Ovary (tissue), 9 donors: ENCODE measurements around the gene TMEM131. TPM values are rescaled to one million over a fixed set of nuclear protein-coding genes. Genes with fewer than 3 reads are reported as not detected.

Source experiments
- DNase-seq, 5 donors: peaks; one replicate each; pipeline ENCODE4 v3.0.0-alpha.2; 2019 to 2020
- H3K27ac ChIP-seq, 2 donors: fragments of 200-600 bp; one replicate each; pipeline versions ENCODE4 v1.5.1 to v1.8.0; 2019 to 2022
- H3K27me3 ChIP-seq: fragments of 200-600 bp; one replicate; pipeline ENCODE4 v1.8.0; 2022
- H3K36me3 ChIP-seq: fragments of 200-600 bp; sonication (generic); one replicate; pipeline ENCODE4 v1.5.1; 2019
- H3K4me1 ChIP-seq: one replicate; pipeline ENCODE4 v1.8.1; 2013; ENCODE audit warnings: mild to moderate bottlenecking, moderate library complexity; ENCODE audit not compliant: insufficient read depth
- H3K4me3 ChIP-seq: fragments of 200-600 bp; sonication (generic); one replicate; pipeline ENCODE4 v1.5.1; 2017
- H3K9me3 ChIP-seq, 2 donors: fragments of 200-600 bp in 1 of 2; sonication (generic) in 1 of 2; one replicate each; pipeline versions ENCODE4 v1.5.1 to v1.8.1; 2013 to 2019; ENCODE audit warnings: mild to moderate bottlenecking in 1 of 2, moderate library complexity in 1 of 2
- CTCF ChIP-seq, 3 donors: fragments of 450-650 bp in 2 of 3; fragments of 200-600 bp in 1 of 3; IDR thresholded peaks; one replicate each; pipeline versions ENCODE4 v1.5.1 to v1.8.0; 2016 to 2022; ENCODE audit warnings: antibody characterized with exemption in 3 of 3, mild to moderate bottlenecking in 1 of 3
- EP300 ChIP-seq: sonication (generic); formaldehyde crosslinking; IDR thresholded peaks from one replicate; pipeline ENCODE4 v1.6.1; 2017; ENCODE audit warnings: antibody characterized with exemption
- POLR2A ChIP-seq: fragments of 450-650 bp; IDR thresholded peaks from one replicate; pipeline ENCODE4 v1.6.1; 2017; ENCODE audit warnings: antibody characterized with exemption, mild to moderate bottlenecking, moderate library complexity
- WGBS, 3 donors: extraction: QIAGEN DNeasy Blood & Tissue Kit in 1 of 3; methylation state at CpG; one replicate each; pipeline versions ENCODE4 v1.1.5 to v1.1.7; 2013 to 2017; 5-methylcytosine and 5-hydroxymethylcytosine counted together
- intact Hi-C, 4 donors: fragments of 100-400 bp; cut with DNase I; formaldehyde crosslinking; loops; one replicate each; pipeline versions ENCODE4 v1.11.0 to v1.15.1; 2022 to 2023
- polyA plus RNA-seq, 2 donors: library from polyadenylated mRNA; stranded (reverse); fragments of 200-250 nt in 1 of 2; fragments of 350-450 nt in 1 of 2; fragmentation: Illumina TruSeq in 1 of 2; extraction: RNeasy Lipid Tissue Mini Kit (QIAGEN cat#74804) in 1 of 2; gene quantifications; one replicate each; pipeline ENCODE4 v1.2.3, GENCODE V29; 2013 to 2014
- total RNA-seq, 7 donors: library from RNA; depleted of rRNA in 2 of 7; stranded (reverse); fragments of >200 nt in 2 of 7; fragmentation: NEBNext Ultra II Directional in 3 of 7; extraction: Animal tissue kit (Norgen Biotek cat#: 25700) in 3 of 7; gene quantifications; one replicate each; pipeline versions ENCODE4 v1.1.0 to v1.2.4, GENCODE V29; 2016 to 2023
- donor health status: DM: no; HTN: no; CAD: no; lungs with moderate emphysema.
- donor health status: DM: no; HTN: no; CAD: no.
- donor health status: Bipolar disorder and iron deficiency.
- donor health status: DM: yes; HTN: yes; CAD: no.
- donor health status: DM: no; HTN: no; CAD: no.
- donor health status: DM: yes; HTN: yes; CAD: no.

Gene TMEM131
- total and polyA plus RNA-seq, 9 donors: 16.1 to 44.0 (median 38.4) TPM

DNA sequence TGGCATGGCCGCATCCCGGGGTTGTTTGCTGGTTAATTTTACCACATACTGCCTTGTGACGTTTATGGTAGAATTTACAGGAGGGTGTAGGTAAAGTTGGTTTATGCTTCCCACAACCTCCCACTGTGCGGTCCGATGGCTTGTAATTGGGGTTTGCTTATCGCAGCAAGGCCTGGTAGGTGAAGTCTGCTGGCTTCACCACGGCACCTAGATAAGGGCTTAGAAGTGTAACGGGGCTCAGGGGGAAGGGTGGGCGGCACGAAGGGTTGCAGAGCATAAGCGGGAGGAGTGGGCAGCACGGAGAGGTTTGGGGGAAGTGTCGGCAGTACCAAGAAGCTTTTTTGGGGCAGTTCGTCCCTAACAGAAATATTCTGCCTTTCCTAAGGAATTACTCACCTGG, 39.0 kb upstream of the TMEM131 start:
- WGBS, 3 donors: 82 to 88% (median 86%) methylated on average over 14 of the region's 14 CpGs
- Histone ChIP-seq H3K9me3 (no peaks in the 10 kb centered on the region), H3K36me3 (no peaks in the 10 kb centered on the region), H3K4me3 (no peak overlapping the region), H3K4me1 (peaks cover 3% of the 10 kb centered on the region), H3K27ac (no peak overlapping the region), H3K27me3 (no peaks in the 10 kb centered on the region)
- TF ChIP-seq POLR2A (no peak), CTCF (IDR thresholded peaks at IDR 0.05) (no peak), EP300 (no peak)
- intact Hi-C loops: no loop called here
- DNase-seq: no peak

DNA sequence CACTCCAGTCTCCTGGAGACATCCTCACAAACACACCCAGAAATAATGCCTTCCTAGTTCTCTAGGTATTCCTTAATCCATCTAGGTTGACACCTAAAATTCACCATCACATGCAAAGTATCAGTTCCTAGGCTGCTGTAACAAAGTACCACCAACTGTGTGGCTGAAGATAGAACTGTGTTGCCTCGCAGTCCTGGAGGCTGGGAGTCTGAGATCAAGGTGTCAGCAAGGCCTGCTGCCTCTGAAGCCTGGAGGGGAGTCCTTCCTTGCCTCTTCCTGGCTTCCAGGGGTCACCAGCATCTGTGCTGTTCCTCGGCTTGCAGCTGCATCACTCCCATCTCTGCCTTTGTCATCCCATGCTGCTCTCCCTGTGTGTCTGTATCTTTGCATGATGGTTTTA, 36.3 kb upstream of the TMEM131 start:
- TF ChIP-seq CTCF (IDR thresholded peaks at IDR 0.05): no peak
- no peak for TF ChIP-seq POLR2A
- no peak for TF ChIP-seq EP300
- no peak for DNase-seq
- Histone ChIP-seq H3K36me3 (no peaks in the 10 kb centered on the region), H3K27me3 (no peaks in the 10 kb centered on the region), H3K9me3 (no peaks in the 10 kb centered on the region), H3K27ac (no peak overlapping the region), H3K4me3 (no peak overlapping the region), H3K4me1 (no peaks in the 10 kb centered on the region)
- intact Hi-C loops: no loop called here
- 91 to 97% (median 96%) methylated on average over 2 of the region's 2 CpGs for WGBS, 3 donors

DNA sequence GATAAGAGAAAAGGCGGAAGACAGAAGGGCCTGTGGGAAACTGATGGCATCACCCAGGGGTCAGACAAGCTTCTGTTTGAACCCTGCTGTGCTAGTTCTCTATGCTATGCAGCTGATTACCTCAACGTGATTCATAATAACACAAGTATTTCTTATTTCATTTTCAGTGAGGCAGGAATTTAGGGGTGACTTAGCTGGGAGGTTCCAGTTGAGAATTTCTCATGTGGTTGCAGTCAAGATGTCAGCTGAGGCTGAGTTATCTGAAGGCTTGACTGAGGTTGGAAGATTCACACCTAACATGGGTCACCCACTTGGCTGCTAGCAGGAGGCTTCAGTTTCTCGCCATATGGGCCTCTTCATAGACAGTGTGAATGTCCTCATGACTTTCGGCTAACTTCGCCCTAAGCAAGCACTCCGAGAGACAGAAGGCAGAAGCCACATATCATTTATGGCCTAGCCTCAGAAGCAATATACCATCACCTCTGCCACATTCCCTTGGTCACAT, 34.0 kb upstream of the TMEM131 start:
- 89 to 91% (median 90%) methylated on average over 6 of the region's 6 CpGs for WGBS, 3 donors
- TF ChIP-seq CTCF (IDR thresholded peaks at IDR 0.05) (no peak), EP300 (no peak), POLR2A (no peak)
- intact Hi-C loops: no loop called here
- Histone ChIP-seq H3K27ac (no peak overlapping the region), H3K36me3 (no peaks in the 10 kb centered on the region), H3K4me1 (peaks cover 2% of the 10 kb centered on the region), H3K9me3 (no peaks in the 10 kb centered on the region), H3K4me3 (no peak overlapping the region), H3K27me3 (no peaks in the 10 kb centered on the region)
- DNase-seq: no peak

GRCh38 chr2:98028931-98029717, 33.4 kb upstream of the TMEM131 start:
- 89 to 91% (median 90%) methylated on average over 12 of the region's 12 CpGs for WGBS, 3 donors
- no peak for DNase-seq
- no peak overlapping the region for H3K27ac ChIP-seq
- H3K4me3 ChIP-seq: no peak overlapping the region
- TF ChIP-seq CTCF (IDR thresholded peaks at IDR 0.05) (no peak), POLR2A (no peak), EP300 (no peak)
- intact Hi-C loops: no loop called here
- no peaks in the 10 kb centered on the region for H3K36me3 ChIP-seq
- peaks cover 2% of the 10 kb centered on the region for H3K4me1 ChIP-seq
- H3K27me3 ChIP-seq: no peaks in the 10 kb centered on the region
- no peaks in the 10 kb centered on the region for H3K9me3 ChIP-seq
